Measurements from ENCODE around the gene ZCWPW1.

DNA sequence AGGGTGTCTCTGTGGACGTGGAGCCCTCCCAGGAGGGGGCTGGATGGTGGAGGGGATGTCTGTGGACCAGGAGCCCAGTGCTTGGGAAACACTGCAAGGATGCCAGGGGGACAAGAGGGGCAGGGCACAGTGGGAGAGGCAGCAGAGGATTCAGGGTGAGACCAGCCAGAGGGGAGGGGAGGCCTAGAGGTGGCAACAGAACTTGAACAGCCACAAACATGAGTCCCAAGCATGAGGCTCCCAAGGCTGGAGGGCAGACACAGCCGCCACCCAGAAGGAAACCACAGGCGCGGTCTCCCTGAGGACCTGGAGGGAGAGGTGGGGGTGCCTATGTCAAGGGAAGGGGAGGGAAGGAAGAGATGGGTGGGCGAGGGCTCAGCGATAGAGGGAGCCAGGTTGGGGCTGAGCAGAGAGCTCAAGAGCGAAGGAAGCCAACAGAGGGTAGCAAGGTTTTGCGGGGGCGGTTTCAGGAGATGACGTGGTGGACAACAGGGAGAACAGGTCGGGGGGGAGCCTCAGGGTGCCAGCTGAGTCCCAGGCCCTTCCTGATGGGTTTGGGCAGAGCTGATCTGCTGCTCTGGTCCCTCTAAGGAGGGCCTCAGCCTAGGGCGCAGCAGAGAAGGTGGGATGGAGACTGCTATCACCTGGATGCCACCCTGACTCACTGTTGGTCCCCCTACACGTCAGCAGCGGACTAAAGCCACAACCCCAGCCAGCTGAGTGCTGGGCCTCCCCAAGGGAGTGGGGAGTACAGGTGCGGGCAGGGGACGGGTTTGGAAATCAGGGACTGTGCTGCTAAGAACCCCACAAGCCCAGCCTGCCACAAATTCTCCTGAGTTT, 61.9 kb downstream of the ZCWPW1 start:
- TF ChIP-seq CTCF (IDR thresholded peaks at IDR 0.05; ENCODE audit: low read depth, low read length): no peak
- TF ChIP-seq EZH2phosphoT487 (IDR thresholded peaks at IDR 0.05; ENCODE audit: low read depth): no peak
